OCI-LY3 (cell line): ENCODE data around the gene PPL.

Experiments used
- EZH2phosphoT487 ChIP-seq: fragments of 200-600 bp; shearing (Covaris generic); IDR thresholded peaks from 2 replicates; pipeline ENCODE4 v1.6.1; 2018; ENCODE audit warnings: antibody characterized with exemption, mixed run types, low read depth
- TF ChIP-seq, protein P1 (sequence below): fragments of 200-600, 300-600 bp; sonication (generic); IDR thresholded peaks from 2 replicates; pipeline ENCODE4 v1.5.1; 2014; ENCODE audit warnings: antibody characterized with exemption, low read length, low read depth

- TF ChIP-seq, protein P1, sequence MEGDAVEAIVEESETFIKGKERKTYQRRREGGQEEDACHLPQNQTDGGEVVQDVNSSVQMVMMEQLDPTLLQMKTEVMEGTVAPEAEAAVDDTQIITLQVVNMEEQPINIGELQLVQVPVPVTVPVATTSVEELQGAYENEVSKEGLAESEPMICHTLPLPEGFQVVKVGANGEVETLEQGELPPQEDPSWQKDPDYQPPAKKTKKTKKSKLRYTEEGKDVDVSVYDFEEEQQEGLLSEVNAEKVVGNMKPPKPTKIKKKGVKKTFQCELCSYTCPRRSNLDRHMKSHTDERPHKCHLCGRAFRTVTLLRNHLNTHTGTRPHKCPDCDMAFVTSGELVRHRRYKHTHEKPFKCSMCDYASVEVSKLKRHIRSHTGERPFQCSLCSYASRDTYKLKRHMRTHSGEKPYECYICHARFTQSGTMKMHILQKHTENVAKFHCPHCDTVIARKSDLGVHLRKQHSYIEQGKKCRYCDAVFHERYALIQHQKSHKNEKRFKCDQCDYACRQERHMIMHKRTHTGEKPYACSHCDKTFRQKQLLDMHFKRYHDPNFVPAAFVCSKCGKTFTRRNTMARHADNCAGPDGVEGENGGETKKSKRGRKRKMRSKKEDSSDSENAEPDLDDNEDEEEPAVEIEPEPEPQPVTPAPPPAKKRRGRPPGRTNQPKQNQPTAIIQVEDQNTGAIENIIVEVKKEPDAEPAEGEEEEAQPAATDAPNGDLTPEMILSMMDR: no peak
- no peak for TF ChIP-seq EZH2phosphoT487
Observed at GRCh38 chr16:4927661-4928060, 9.3 kb downstream of the PPL start.
